Adrenal gland (tissue), 12 donors: Measurements from ENCODE around the gene ATP11B. TPM values are rescaled to one million over a fixed set of nuclear protein-coding genes. Genes with fewer than 3 reads are reported as not detected.

Source experiments
- DNase-seq, 7 donors: peaks; one replicate each; pipeline ENCODE4 v3.0.0-alpha.2; 2019 to 2020
- H3K27ac ChIP-seq, 5 donors: fragments of 200-600 bp; sonication (generic) in 4 of 5; 1 replicate in 3 of 5; 2 replicates in 2 of 5; pipeline versions ENCODE4 v1.5.1 to v1.8.0; 2016 to 2020; ENCODE audit warnings: mild to moderate bottlenecking in 1 of 5
- H3K27me3 ChIP-seq: fragments of 200-600 bp; 2 replicates; pipeline ENCODE4 v1.8.0; 2021
- H3K36me3 ChIP-seq, 2 donors: fragments of 200-600 bp; replicated peaks in 1 of 2; 1 replicate in 1 of 2; 2 replicates in 1 of 2; pipeline versions ENCODE4 v1.5.1 to v1.8.0; 2018 to 2022
- H3K4me1 ChIP-seq, 2 donors: fragments of 200-600 bp; replicated peaks in 1 of 2; 1 replicate in 1 of 2; 2 replicates in 1 of 2; pipeline versions ENCODE4 v1.5.1 to v1.8.0; 2018 to 2021
- H3K4me3 ChIP-seq, 4 donors: fragments of 200-600 bp; sonication (generic) in 3 of 4; one replicate each; pipeline ENCODE4 v1.5.1; 2016 to 2018
- H3K9me3 ChIP-seq, 3 donors: fragments of 200-600 bp; sonication (generic) in 1 of 3; replicated peaks in 1 of 3; 1 replicate in 2 of 3; 2 replicates in 1 of 3; pipeline versions ENCODE4 v1.5.1 to v1.8.0; 2016 to 2021
- CTCF ChIP-seq, 6 experiments: fragments of 450-650 bp in 4 of 6; fragments of 200-600 bp in 2 of 6; sonication (generic) in 1 of 6; IDR thresholded peaks; 1 replicate in 5 of 6; 2 replicates in 1 of 6; pipeline versions ENCODE4 v1.5.1 to v1.8.0; 2016 to 2021; ENCODE audit warnings: antibody characterized with exemption in 6 of 6, mild to moderate bottlenecking in 2 of 6, moderate library complexity in 1 of 6
- POLR2A ChIP-seq, 2 donors: fragments of 450-650 bp; IDR thresholded peaks; one replicate each; pipeline ENCODE4 v1.6.1; 2017; ENCODE audit warnings: antibody characterized with exemption in 2 of 2, mild to moderate bottlenecking in 2 of 2, moderate library complexity in 1 of 2
- WGBS, 4 donors: extraction: QIAGEN DNeasy Blood & Tissue Kit in 2 of 4; methylation state at CpG; one replicate each; pipeline versions ENCODE4 v1.1.5 to v1.1.7; 2013 to 2017; 5-methylcytosine and 5-hydroxymethylcytosine counted together
- intact Hi-C, 2 donors: fragments of 100-400 bp; cut with DNase I; formaldehyde crosslinking; loops; one replicate each; pipeline versions ENCODE4 v1.14.1 to v1.15.0; 2022 to 2023
- polyA plus RNA-seq, 3 donors: library from polyadenylated mRNA; stranded (reverse); fragments of 200-250 nt in 2 of 3; fragments of 350-450 nt in 1 of 3; fragmentation: Illumina TruSeq in 1 of 3; extraction: RNeasy Lipid Tissue Mini Kit (QIAGEN cat#74804) in 1 of 3; gene quantifications; one replicate each; pipeline ENCODE4 v1.2.3, GENCODE V29; 2013 to 2014
- total RNA-seq, 9 donors: library from RNA; depleted of rRNA in 4 of 9; stranded (reverse); fragments of >200 nt in 4 of 9; fragments of 120-200 nt in 1 of 9; fragmentation: NEBNext Ultra II Directional in 1 of 9; extraction: Animal tissue kit (Norgen Biotek cat#: 25700) in 1 of 9; gene quantifications; one replicate each; pipeline versions ENCODE4 v1.1.0 to v1.2.4, GENCODE V29; 2013 to 2023
- donor health status: healthy with polysubstance abuse.
- donor health status: Bipolar disorder and iron deficiency.
- donor health status: DM: yes; HTN: yes; CAD: no.
- donor health status: DM: no; HTN: no; CAD: no.
- donor health status: DM: no; HTN: no; CAD: no.
- donor health status: DM: yes; HTN: yes; CAD: no.

ATP11B gene
- total and polyA plus RNA-seq, 12 donors, result 2.9 to 45.1 (median 29.9) TPM

- WGBS, 4 donors, result 90 to 98% (median 95%) methylated on average over 4 of the region's 4 CpGs
- H3K4me3 ChIP-seq, result no peak overlapping the region
- no peak for DNase-seq
- TF ChIP-seq POLR2A (IDR thresholded peaks at IDR 0.05) (no peak), CTCF (IDR thresholded peaks at IDR 0.05) (no peak)
- intact Hi-C loops, result no loop called here
- H3K4me1 ChIP-seq, result peaks cover 3 to 18% of the 10 kb centered on the region in 2 donors
- H3K27ac ChIP-seq, result no peak overlapping the region
- H3K9me3 ChIP-seq, result no peaks in the 10 kb centered on the region
- H3K36me3 ChIP-seq, result peaks cover 0 to 9% of the 10 kb centered on the region in 2 donors
- no peaks in the 10 kb centered on the region for H3K27me3 ChIP-seq
Measured at GRCh38 chr3:182957676-182958266, 164.5 kb downstream of the ATP11B start.

GRCh38 chr3:182959474-182960350 lies 166.4 kb downstream of the ATP11B start:
- peaks cover 3 to 18% of the 10 kb centered on the region in 2 donors for H3K4me1 ChIP-seq
- H3K27ac ChIP-seq, result no peak overlapping the region
- intact Hi-C loops, result no loop called here
- H3K27me3 ChIP-seq, result no peaks in the 10 kb centered on the region
- 49 to 61% (median 56%) methylated on average over 4 of the region's 4 CpGs for WGBS, 4 donors
- no peaks in the 10 kb centered on the region for H3K9me3 ChIP-seq
- H3K4me3 ChIP-seq, result no peak overlapping the region
- DNase-seq, result peak in 1 of 7 donors; percentile 9
- TF ChIP-seq POLR2A (IDR thresholded peaks at IDR 0.05) (no peak), CTCF (IDR thresholded peaks at IDR 0.05) (no peak)
- peaks cover 4 to 9% of the 10 kb centered on the region in 2 donors for H3K36me3 ChIP-seq

GRCh38 chr3:182962166-182962565 lies 168.9 kb downstream of the ATP11B start:
- intact Hi-C loops, result no loop called here
- H3K4me1 ChIP-seq, result peaks cover 3 to 20% of the 10 kb centered on the region in 2 donors
- H3K27me3 ChIP-seq, result no peaks in the 10 kb centered on the region
- peak overlapping the region in 2 of 5 donors; percentile 25 to 38 for H3K27ac ChIP-seq
- no peak overlapping the region for H3K4me3 ChIP-seq
- TF ChIP-seq POLR2A (IDR thresholded peaks at IDR 0.05) (no peak), CTCF (IDR thresholded peaks at IDR 0.05) (peak in 1 of 6 experiments; percentile 6)
- peak; percentile 38 to 78 (median 55) for DNase-seq
- no peaks in the 10 kb centered on the region for H3K9me3 ChIP-seq
- H3K36me3 ChIP-seq, result peaks cover 4% of the 10 kb centered on the region in 2 donors

- Histone ChIP-seq H3K27ac (no peak overlapping the region), H3K27me3 (no peaks in the 10 kb centered on the region), H3K36me3 (peaks cover 0 to 4% of the 10 kb centered on the region in 2 donors), H3K4me1 (peaks cover 13 to 33% of the 10 kb centered on the region in 2 donors), H3K9me3 (no peaks in the 10 kb centered on the region), H3K4me3 (no peak overlapping the region)
- DNase-seq, result no peak
- WGBS, 4 donors, result 92 to 98% (median 95%) methylated on average over 1 of the region's 1 CpG
- intact Hi-C loops, result no loop called here
- TF ChIP-seq CTCF (IDR thresholded peaks at IDR 0.05) (no peak), POLR2A (IDR thresholded peaks at IDR 0.05) (no peak)
Measured at GRCh38 chr3:182964179-182964578, 170.9 kb downstream of the ATP11B start.
